Measurements from ENCODE around the gene ERAS. TPM values are rescaled to one million over a fixed set of nuclear protein-coding genes. Genes with fewer than 3 reads are reported as not detected.

The ERAS gene
- polyA plus RNA-seq, 1 of the 3 experiments (the other 2 are of a cell fraction) = 0.03 TPM

DNA sequence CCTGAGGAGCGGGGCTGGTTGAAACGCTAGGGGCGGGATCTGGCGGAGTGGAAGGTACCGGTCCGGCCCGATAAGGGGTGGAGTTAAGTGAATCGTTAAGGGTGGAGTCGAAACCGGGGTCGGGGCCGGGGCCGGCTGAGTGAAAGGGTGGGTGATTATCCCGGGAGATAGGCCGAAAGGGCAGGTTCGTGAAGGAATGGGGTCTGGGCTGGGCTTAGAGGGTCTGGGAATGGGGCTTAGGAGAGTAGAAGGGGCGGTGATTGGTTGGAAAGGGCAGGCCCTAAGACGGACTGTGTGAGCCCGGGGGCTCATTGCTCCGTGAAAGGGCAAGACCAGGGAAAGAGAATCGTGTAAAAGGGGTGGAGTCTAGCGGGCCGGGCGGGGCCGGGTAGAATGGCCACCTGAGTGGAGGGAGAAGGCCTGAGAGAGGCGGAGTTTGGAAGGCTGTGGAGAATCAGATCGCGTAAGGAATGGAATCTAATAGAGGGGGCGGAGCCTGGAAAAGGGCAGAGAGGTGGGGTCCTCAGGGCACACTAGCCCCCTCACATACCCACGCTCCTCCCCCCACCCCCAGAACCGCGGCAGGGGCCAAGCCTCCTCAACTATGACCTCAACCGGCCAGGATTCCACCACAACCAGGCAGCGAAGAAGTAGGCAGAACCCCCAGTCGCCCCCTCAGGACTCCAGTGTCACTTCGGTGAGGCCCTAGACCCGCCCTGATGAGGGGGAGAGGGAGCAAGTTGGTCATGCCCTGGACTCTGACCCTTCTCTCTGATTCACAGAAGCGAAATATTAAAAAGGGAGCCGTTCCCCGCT, 24.0 kb upstream of the ERAS start:
- H3K9me2 ChIP-seq = no peaks in the 10 kb centered on the region
- H3K27me3 ChIP-seq (ENCODE audit: insufficient read depth) = no peaks in the 10 kb centered on the region; the same call in 1 of the 2 replicates
- peaks cover 4 to 10% of the 10 kb centered on the region in 2 experiments; a peak in 1 of 4 replicates for H3K4me1 ChIP-seq (ENCODE audit: control insufficient read depth in 1 of 2, insufficient read depth in 2 of 2, low read depth in 1 of 2, low read length in 1 of 2)
- H3K9me3 ChIP-seq = no peaks in the 10 kb centered on the region
- H3K36me3 ChIP-seq (replicated peaks in 1 of 2; ENCODE audit: control insufficient read depth in 1 of 2, insufficient read depth in 2 of 2, low read length in 1 of 2) = no peaks in the 10 kb centered on the region
- H3K9ac ChIP-seq = peak overlapping the region; percentile 89
- H2AFZ ChIP-seq (ENCODE audit: low read depth) = peak overlapping the region; percentile 67
- peak overlapping the region; percentile 68 for H3K4me2 ChIP-seq
- H3K27ac ChIP-seq (ENCODE audit: low read depth in 2 of 2, low read length in 1 of 2) = peak overlapping the region; percentile 88 to 95
- 25% methylated on average over 34 of the region's 40 CpGs for WGBS (ENCODE audit: low lambda C conversion rate)
- DNase-seq = peak; percentile 72
- H3K4me3 ChIP-seq (ENCODE audit: low read depth in 2 of 2, low read length in 1 of 2) = peak overlapping the region; percentile 56 to 82
- H3F3A ChIP-seq (replicated peaks; ENCODE audit: insufficient read depth) = no peaks in the 10 kb centered on the region
- no peaks in the 10 kb centered on the region for H3K79me2 ChIP-seq (ENCODE audit: insufficient read depth)
- ChIA-PET CTCF (interaction anchor here (1.0 kb wide), 1 partner anchor 171 kb away, joined by 3 read pairs; no protein-coding TSS in a partner anchor), POLR2A (interaction anchor here (0.6 to 2.1 kb wide), 3 partner anchors 65 to 212 kb away, joined by 3 to 8 read pairs (median 4); no protein-coding TSS in a partner anchor)
- H4K20me1 ChIP-seq (ENCODE audit: insufficient read depth) = no peaks in the 10 kb centered on the region
- TF ChIP-seq, protein P1, sequence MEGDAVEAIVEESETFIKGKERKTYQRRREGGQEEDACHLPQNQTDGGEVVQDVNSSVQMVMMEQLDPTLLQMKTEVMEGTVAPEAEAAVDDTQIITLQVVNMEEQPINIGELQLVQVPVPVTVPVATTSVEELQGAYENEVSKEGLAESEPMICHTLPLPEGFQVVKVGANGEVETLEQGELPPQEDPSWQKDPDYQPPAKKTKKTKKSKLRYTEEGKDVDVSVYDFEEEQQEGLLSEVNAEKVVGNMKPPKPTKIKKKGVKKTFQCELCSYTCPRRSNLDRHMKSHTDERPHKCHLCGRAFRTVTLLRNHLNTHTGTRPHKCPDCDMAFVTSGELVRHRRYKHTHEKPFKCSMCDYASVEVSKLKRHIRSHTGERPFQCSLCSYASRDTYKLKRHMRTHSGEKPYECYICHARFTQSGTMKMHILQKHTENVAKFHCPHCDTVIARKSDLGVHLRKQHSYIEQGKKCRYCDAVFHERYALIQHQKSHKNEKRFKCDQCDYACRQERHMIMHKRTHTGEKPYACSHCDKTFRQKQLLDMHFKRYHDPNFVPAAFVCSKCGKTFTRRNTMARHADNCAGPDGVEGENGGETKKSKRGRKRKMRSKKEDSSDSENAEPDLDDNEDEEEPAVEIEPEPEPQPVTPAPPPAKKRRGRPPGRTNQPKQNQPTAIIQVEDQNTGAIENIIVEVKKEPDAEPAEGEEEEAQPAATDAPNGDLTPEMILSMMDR (IDR thresholded peaks at IDR 0.05) = no peak
- peak; percentile 51; the same call in 1 of the 2 replicates for TF ChIP-seq POLR2AphosphoS5 (IDR thresholded peaks at IDR 0.05; ENCODE audit: low read depth, low read length)
- TF ChIP-seq FOXJ3 (CRISPR knock-in tag; IDR thresholded peaks at IDR 0.05) = no peak

DNA sequence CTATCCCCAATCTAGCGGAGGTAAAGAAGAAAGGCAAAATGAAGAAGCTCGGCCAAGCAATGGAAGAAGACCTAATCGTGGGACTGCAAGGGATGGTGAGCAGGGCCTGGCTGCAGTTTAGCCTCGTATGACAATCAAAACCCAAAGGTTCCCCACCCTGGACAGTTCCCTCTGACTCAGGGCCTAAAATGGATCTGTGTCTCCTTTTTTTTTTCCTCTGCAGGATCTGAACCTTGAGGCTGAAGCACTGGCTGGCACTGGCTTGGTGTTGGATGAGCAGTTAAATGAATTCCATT, 23.5 kb upstream of the ERAS start:
- no peaks in the 10 kb centered on the region for H3F3A ChIP-seq (replicated peaks; ENCODE audit: insufficient read depth)
- no peak for DNase-seq
- H3K36me3 ChIP-seq (replicated peaks in 1 of 2; ENCODE audit: control insufficient read depth in 1 of 2, insufficient read depth in 2 of 2, low read length in 1 of 2) = no peaks in the 10 kb centered on the region
- POLR2A ChIA-PET = interaction anchor here (0.6 kb wide), 1 partner anchor 212 kb away, joined by 4 read pairs; no protein-coding TSS in a partner anchor
- no peak for TF ChIP-seq SIN3A (IDR thresholded peaks at IDR 0.05; ENCODE audit: borderline replicate concordance, low read depth, low read length)
- no peak for TF ChIP-seq EZH2phosphoT487 (IDR thresholded peaks at IDR 0.05; ENCODE audit: borderline replicate concordance, low read depth)
- TF ChIP-seq RAD21 (IDR thresholded peaks at IDR 0.05; ENCODE audit: low read length) = no peak
- no peak for TF ChIP-seq TAF1 (IDR thresholded peaks at IDR 0.05; ENCODE audit: borderline replicate concordance, low read depth, low read length)
- H3K9me2 ChIP-seq = no peaks in the 10 kb centered on the region
- peak overlapping the region; percentile 64 to 95; a peak in 3 of 4 replicates for H3K27ac ChIP-seq (ENCODE audit: low read depth in 2 of 2, low read length in 1 of 2)
- H3K9me3 ChIP-seq = no peaks in the 10 kb centered on the region
- no peaks in the 10 kb centered on the region; the same call in 1 of the 2 replicates for H3K27me3 ChIP-seq (ENCODE audit: insufficient read depth)
- peak overlapping the region; percentile 67 for H2AFZ ChIP-seq (ENCODE audit: low read depth)
- peak overlapping the region; percentile 68 for H3K4me2 ChIP-seq
- CTCF ChIA-PET = no interaction called here
- peak overlapping the region; percentile 89 for H3K9ac ChIP-seq
- no peaks in the 10 kb centered on the region for H4K20me1 ChIP-seq (ENCODE audit: insufficient read depth)
- H3K79me2 ChIP-seq (ENCODE audit: insufficient read depth) = no peaks in the 10 kb centered on the region
- WGBS (ENCODE audit: low lambda C conversion rate) = 39% methylated on average over 4 of the region's 4 CpGs
- H3K4me1 ChIP-seq (ENCODE audit: control insufficient read depth in 1 of 2, insufficient read depth in 2 of 2, low read depth in 1 of 2, low read length in 1 of 2) = peaks cover 4 to 10% of the 10 kb centered on the region in 2 experiments; a peak in 1 of 4 replicates
- peak overlapping the region; percentile 56 to 82 for H3K4me3 ChIP-seq (ENCODE audit: low read depth in 2 of 2, low read length in 1 of 2)

DNA sequence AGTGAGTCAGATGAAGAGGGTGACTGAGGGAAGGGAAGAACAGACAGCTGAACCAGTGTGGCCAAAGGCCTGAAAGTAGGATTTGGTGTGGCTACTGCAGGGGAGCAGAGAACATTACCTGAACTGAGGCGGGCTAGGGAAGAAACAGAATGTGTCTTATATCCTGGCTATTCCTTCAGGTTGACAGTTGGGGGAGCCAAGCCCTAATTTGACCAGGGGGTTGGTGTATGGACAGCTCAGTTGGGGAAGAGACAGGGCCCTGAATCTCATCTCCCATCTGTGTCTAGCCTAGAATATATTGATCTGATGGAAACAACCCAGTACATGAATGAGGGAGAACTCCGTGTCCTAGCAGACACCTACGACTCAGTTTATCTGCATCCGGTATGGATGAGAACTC, 20.2 kb upstream of the ERAS start:
- H3K4me1 ChIP-seq (ENCODE audit: control insufficient read depth in 1 of 2, insufficient read depth in 2 of 2, low read depth in 1 of 2, low read length in 1 of 2) = peaks cover 4 to 5% of the 10 kb centered on the region in 2 experiments; a peak in 1 of 4 replicates
- POLR2A ChIA-PET = no interaction called here
- no peaks in the 10 kb centered on the region for H3K79me2 ChIP-seq (ENCODE audit: insufficient read depth)
- H3K27ac ChIP-seq (ENCODE audit: low read depth in 2 of 2, low read length in 1 of 2) = no peak overlapping the region
- no peaks in the 10 kb centered on the region for H3K9me2 ChIP-seq
- H3K4me3 ChIP-seq (ENCODE audit: low read depth in 2 of 2, low read length in 1 of 2) = no peak overlapping the region
- no peaks in the 10 kb centered on the region for H3K36me3 ChIP-seq (replicated peaks in 1 of 2; ENCODE audit: control insufficient read depth in 1 of 2, insufficient read depth in 2 of 2, low read length in 1 of 2)
- no peak for TF ChIP-seq TCF12 (IDR thresholded peaks at IDR 0.05)
- 0 out of 2 replicates have a peak, but pooled peaks have one; percentile 10 for TF ChIP-seq RAD21 (IDR thresholded peaks at IDR 0.05; ENCODE audit: low read length)
- no peak for TF ChIP-seq RXRA (IDR thresholded peaks at IDR 0.05; ENCODE audit: borderline replicate concordance, low read depth)
- no peaks in the 10 kb centered on the region for H3F3A ChIP-seq (replicated peaks; ENCODE audit: insufficient read depth)
- H2AFZ ChIP-seq (ENCODE audit: low read depth) = no peak overlapping the region
- no peaks in the 10 kb centered on the region for H3K9me3 ChIP-seq
- WGBS (ENCODE audit: low lambda C conversion rate) = 25% methylated on average over 4 of the region's 4 CpGs
- H4K20me1 ChIP-seq (ENCODE audit: insufficient read depth) = no peaks in the 10 kb centered on the region
- no peaks in the 10 kb centered on the region for H3K27me3 ChIP-seq (ENCODE audit: insufficient read depth)
- H3K9ac ChIP-seq = no peak overlapping the region
- no peak for DNase-seq
- H3K4me2 ChIP-seq = no peak overlapping the region
- CTCF ChIA-PET = interaction anchor here (1.0 kb wide), 1 partner anchor 130 kb away, joined by 3 read pairs; no protein-coding TSS in a partner anchor
